Spleen (tissue), 11 donors: Measurements from ENCODE around the gene KIFC1. TPM values are rescaled to one million over a fixed set of nuclear protein-coding genes. Genes with fewer than 3 reads are reported as not detected.

ENCODE experiments used
- DNase-seq: peaks from one replicate; pipeline ENCODE4 v3.0.0-alpha.2; 2020
- H3K27ac ChIP-seq, 8 donors: fragments of 200-600 bp; sonication (generic) in 7 of 8; 1 replicate in 4 of 8; 2 replicates in 4 of 8; pipeline versions ENCODE4 v1.5.0 to v1.8.0; 2016 to 2021; ENCODE audit warnings: inconsistent platforms in 4 of 8, mild to moderate bottlenecking in 4 of 8, moderate library complexity in 1 of 8
- H3K27me3 ChIP-seq, 7 donors: fragments of 200-600 bp; sonication (generic) in 6 of 7; replicated peaks in 1 of 7; 1 replicate in 4 of 7; 2 replicates in 3 of 7; pipeline versions ENCODE4 v1.5.0 to v1.8.0; 2016 to 2021; ENCODE audit warnings: inconsistent platforms in 3 of 7, mild to moderate bottlenecking in 1 of 7
- H3K36me3 ChIP-seq, 6 donors: fragments of 200-600 bp; sonication (generic) in 5 of 6; 1 replicate in 4 of 6; 2 replicates in 2 of 6; pipeline versions ENCODE4 v1.5.0 to v1.8.0; 2016 to 2021; ENCODE audit warnings: inconsistent platforms in 2 of 6
- H3K4me1 ChIP-seq, 6 donors: fragments of 200-600 bp; sonication (generic) in 5 of 6; 1 replicate in 3 of 6; 2 replicates in 3 of 6; pipeline versions ENCODE4 v1.5.0 to v1.8.0; 2016 to 2021; ENCODE audit warnings: inconsistent platforms in 3 of 6
- H3K4me3 ChIP-seq, 8 donors: fragments of 200-600 bp; sonication (generic) in 7 of 8; 1 replicate in 4 of 8; 2 replicates in 4 of 8; pipeline versions ENCODE4 v1.5.0 to v1.8.0; 2016 to 2021; ENCODE audit warnings: inconsistent platforms in 4 of 8, mild to moderate bottlenecking in 4 of 8, moderate library complexity in 2 of 8
- H3K9me3 ChIP-seq, 8 donors: fragments of 200-600 bp; sonication (generic) in 7 of 8; 1 replicate in 4 of 8; 2 replicates in 4 of 8; pipeline versions ENCODE4 v1.5.0 to v1.8.0; 2016 to 2021; ENCODE audit warnings: inconsistent platforms in 4 of 8
- CTCF ChIP-seq, 11 experiments: fragments of 200-600 bp in 7 of 11; fragments of 450-650 bp in 4 of 11; sonication (generic) in 4 of 11; IDR thresholded peaks in 8 of 11; conservative IDR thresholded peaks in 3 of 11; 1 replicate in 7 of 11; 2 replicates in 4 of 11; pipeline versions ENCODE4 v1.4.0 to v1.8.0; 2016 to 2021; ENCODE audit warnings: antibody characterized with exemption in 11 of 11, inconsistent platforms in 4 of 11, mild to moderate bottlenecking in 1 of 11
- POLR2A ChIP-seq, 3 donors: fragments of 450-650 bp; IDR thresholded peaks; one replicate each; pipeline ENCODE4 v1.5.1; 2017; ENCODE audit warnings: antibody characterized with exemption in 3 of 3, mild to moderate bottlenecking in 1 of 3
- POLR2AphosphoS5 ChIP-seq, 3 donors: sonication (generic); formaldehyde crosslinking; IDR thresholded peaks; one replicate each; pipeline ENCODE4 v1.5.1; 2017; ENCODE audit warnings: antibody characterized with exemption in 3 of 3
- WGBS, 5 donors: extraction: QIAGEN DNeasy Blood & Tissue Kit in 3 of 5; methylation state at CpG; one replicate each; pipeline versions ENCODE4 v1.1.5 to v1.1.7; 2013 to 2018; 5-methylcytosine and 5-hydroxymethylcytosine counted together
- intact Hi-C: fragments of 100-400 bp; cut with DNase I; formaldehyde crosslinking; loops from one replicate; pipeline ENCODE4 v1.15.0; 2023; ENCODE audit warnings: low total_unique reads
- polyA plus RNA-seq, 3 donors: library from polyadenylated mRNA; stranded (reverse); fragments of 200-250 nt; gene quantifications; one replicate each; pipeline ENCODE4 v1.2.1, GENCODE V29; 2013
- total RNA-seq, 7 donors: library from RNA; depleted of rRNA in 3 of 7; stranded (reverse); fragments of >200 nt in 3 of 7; fragmentation: NEBNext Ultra II Directional in 4 of 7; extraction: Animal tissue kit (Norgen Biotek cat#: 25700) in 4 of 7; gene quantifications; one replicate each; pipeline versions ENCODE4 v1.1.0 to v1.2.1, GENCODE V29; 2016 to 2021
- donor health status: healthy with polysubstance abuse.
- donor health status: DM: no; HTN: no; CAD: no; lungs with moderate emphysema.
- donor health status: DM: no; HTN: no; CAD: no.
- donor health status: Bipolar disorder and iron deficiency.
- donor health status: healthy.
- donor health status: DM: no; HTN: no; CAD: no.
- donor health status: DM: yes; HTN: yes; CAD: no.

The KIFC1 gene
- total and polyA plus RNA-seq, 10 donors, result 1.2 to 11.3 (median 5.4) TPM

DNA sequence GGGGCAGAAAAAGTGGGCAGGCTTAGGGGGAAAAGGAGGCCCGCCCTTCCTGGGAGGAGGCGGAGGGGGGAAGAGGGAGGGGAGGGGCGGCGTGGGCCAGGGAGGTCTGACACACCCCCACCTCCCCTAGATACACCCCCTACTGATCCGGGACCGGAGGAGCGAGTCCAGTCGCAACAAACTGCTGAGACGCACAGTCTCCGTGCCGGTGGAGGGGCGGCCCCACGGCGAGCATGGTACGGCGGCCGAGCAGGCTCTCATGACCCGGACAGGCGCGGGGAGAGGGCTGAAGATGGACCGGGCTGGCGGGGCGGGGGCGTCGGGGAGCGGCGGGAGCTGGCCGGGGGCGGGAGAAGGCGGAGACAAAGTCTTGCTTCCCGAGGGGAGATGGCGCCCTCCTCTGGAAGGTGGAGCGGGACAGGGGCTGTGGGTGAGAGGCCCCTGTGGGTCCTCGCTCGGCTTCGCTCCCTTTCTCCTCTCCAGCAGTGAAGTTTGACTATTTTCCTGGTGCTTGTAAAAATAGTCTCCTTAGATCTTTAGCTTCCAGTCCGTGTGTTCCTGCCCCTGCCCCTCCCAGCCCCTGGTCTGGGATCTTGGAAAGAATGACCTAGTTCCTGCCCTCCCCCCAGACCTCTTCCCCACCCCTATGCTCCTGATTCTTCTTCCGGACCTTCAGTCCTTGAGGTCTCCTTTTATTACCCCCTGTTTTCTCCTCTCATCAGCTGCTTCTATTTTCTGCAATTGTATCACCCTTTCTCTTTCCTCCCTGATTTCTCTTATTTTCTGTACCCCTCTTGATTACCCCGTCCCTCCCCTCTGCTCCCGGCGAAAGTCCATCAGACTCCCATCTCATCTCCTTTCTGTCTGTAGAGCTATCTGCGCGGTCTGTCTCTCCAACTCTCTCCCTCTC is 34.3 kb downstream of the KIFC1 start:
- H3K4me1 ChIP-seq, result peaks cover 24 to 64% (median 56%) of the 10 kb centered on the region in 6 donors
- intact Hi-C loops, result no loop called here
- DNase-seq, result peak; percentile 95
- H3K27me3 ChIP-seq, result no peaks in the 10 kb centered on the region
- H3K9me3 ChIP-seq, result no peaks in the 10 kb centered on the region
- 1 to 3% (median 1%) methylated on average over 27 to 43 of the region's 43 CpGs for WGBS, 5 donors
- no peaks in the 10 kb centered on the region for H3K36me3 ChIP-seq
- peak overlapping the region; percentile 49 to 87 (median 59) for H3K4me3 ChIP-seq
- peak overlapping the region; percentile 73 to 96 (median 90) for H3K27ac ChIP-seq
- TF ChIP-seq CTCF (IDR thresholded peaks at IDR 0.05 in 8 of 11, conservative IDR thresholded peaks at IDR 0.05 in 3 of 11) (peak; percentile 7 to 76 (median 51)), POLR2A (IDR thresholded peaks at IDR 0.05) (peak in 2 of 3 donors; percentile 19 to 21), POLR2AphosphoS5 (IDR thresholded peaks at IDR 0.05) (peak; percentile 89 to 91 (median 90))

DNA sequence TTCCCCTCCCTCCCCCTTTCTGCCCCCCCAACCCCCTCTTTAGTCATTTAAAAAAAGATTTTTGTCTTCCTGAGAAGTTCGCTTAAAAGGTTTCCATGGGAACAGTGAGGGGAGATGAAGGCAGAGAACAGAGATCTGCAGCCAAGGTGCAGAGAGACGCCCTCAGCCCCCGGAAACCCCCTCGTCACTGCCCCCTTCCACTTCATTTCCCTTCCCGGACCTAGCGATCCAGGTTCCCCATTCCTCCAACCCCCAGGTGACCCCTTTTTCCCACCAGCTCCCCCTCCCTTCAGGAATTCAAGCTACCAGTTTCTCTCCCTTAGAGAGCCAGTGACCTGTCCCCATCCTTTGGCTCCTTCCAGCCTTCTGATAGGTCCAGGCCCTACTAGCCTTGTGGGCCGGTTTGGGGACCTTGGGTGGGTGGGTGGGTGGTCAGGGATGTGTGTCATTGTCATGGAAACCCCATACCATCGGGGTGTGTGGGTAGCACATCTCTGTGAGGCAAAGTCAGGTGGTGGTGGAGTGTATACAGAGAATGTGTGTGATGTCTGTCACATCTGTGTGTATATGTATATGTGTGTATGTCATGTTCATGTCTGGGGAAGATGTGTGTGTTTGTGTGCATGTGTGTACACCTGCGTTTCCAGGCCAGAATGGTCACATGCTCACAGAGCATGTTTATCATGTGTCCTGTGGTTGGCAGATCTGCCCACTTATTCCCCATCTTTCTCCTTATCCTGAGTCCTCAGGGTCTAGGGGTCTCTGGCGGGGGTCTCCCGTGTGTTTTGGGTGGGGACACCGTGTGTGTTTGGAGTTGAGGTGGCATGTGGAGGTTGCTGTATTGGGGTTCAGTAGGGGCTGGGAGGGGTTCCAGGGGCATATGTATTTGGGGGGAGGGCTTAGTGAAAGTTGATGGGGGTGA is 35.2 kb downstream of the KIFC1 start:
- H3K27me3 ChIP-seq, result no peaks in the 10 kb centered on the region
- H3K9me3 ChIP-seq, result no peaks in the 10 kb centered on the region
- no peak for DNase-seq
- H3K27ac ChIP-seq, result peak overlapping the region; percentile 73 to 96 (median 90)
- no peaks in the 10 kb centered on the region for H3K36me3 ChIP-seq
- peaks cover 33 to 73% (median 66%) of the 10 kb centered on the region in 6 donors for H3K4me1 ChIP-seq
- 2 to 7% (median 5%) methylated on average over 12 of the region's 12 CpGs for WGBS, 5 donors
- TF ChIP-seq CTCF (IDR thresholded peaks at IDR 0.05 in 8 of 11, conservative IDR thresholded peaks at IDR 0.05 in 3 of 11), result no peak
- TF ChIP-seq POLR2A (IDR thresholded peaks at IDR 0.05), result no peak
- no peak for TF ChIP-seq POLR2AphosphoS5 (IDR thresholded peaks at IDR 0.05)
- intact Hi-C loops, result no loop called here
- peak overlapping the region; percentile 49 to 87 (median 59) for H3K4me3 ChIP-seq

GRCh38 chr6:33427585-33428223 is 36.1 kb downstream of the KIFC1 start:
- Histone ChIP-seq H3K27me3 (no peaks in the 10 kb centered on the region), H3K9me3 (no peaks in the 10 kb centered on the region), H3K27ac (peak overlapping the region; percentile 65 to 96 (median 90)), H3K4me1 (peaks cover 34 to 82% (median 74%) of the 10 kb centered on the region in 6 donors), H3K4me3 (peak overlapping the region; percentile 40 to 87 (median 52)), H3K36me3 (no peaks in the 10 kb centered on the region)
- 0 to 1% (median 1%) methylated on average over 8 to 78 of the region's 79 CpGs for WGBS, 5 donors
- TF ChIP-seq CTCF (IDR thresholded peaks at IDR 0.05 in 8 of 11, conservative IDR thresholded peaks at IDR 0.05 in 3 of 11), result no peak
- TF ChIP-seq POLR2AphosphoS5 (IDR thresholded peaks at IDR 0.05), result no peak
- TF ChIP-seq POLR2A (IDR thresholded peaks at IDR 0.05), result no peak
- intact Hi-C loops, result no loop called here
- peak; percentile 93 for DNase-seq
